Thymus (tissue), 11 donors: ENCODE measurements around the gene OTOR. TPM values are rescaled to one million over a fixed set of nuclear protein-coding genes. Genes with fewer than 3 reads are reported as not detected.

Experiments
- DNase-seq, 9 donors: peaks; one replicate each; pipeline ENCODE4 v3.0.0-alpha.2; 2013; ENCODE audit warnings: low spot score in 9 of 9, low read depth in 6 of 9, missing footprints in 1 of 9
- H3K27ac ChIP-seq, 2 donors: one replicate each; pipeline ENCODE4 v1.5.1; 2013; ENCODE audit warnings: control low read depth in 1 of 2, low read depth in 1 of 2, low read length in 1 of 2, mild to moderate bottlenecking in 1 of 2, moderate library complexity in 1 of 2
- H3K27me3 ChIP-seq, 2 donors: one replicate each; pipeline ENCODE4 v1.5.1; 2013; ENCODE audit warnings: low read length in 1 of 2; ENCODE audit not compliant: control insufficient read depth in 2 of 2, insufficient read depth in 1 of 2
- H3K36me3 ChIP-seq, 2 donors: one replicate each; pipeline ENCODE4 v1.5.1; 2013; ENCODE audit warnings: low read length in 1 of 2, mild to moderate bottlenecking in 1 of 2, moderate library complexity in 1 of 2; ENCODE audit not compliant: control insufficient read depth in 2 of 2, insufficient read depth in 2 of 2
- H3K4me1 ChIP-seq, 2 donors: one replicate each; pipeline ENCODE4 v1.5.1; 2013; ENCODE audit warnings: low read length in 2 of 2; ENCODE audit not compliant: control insufficient read depth in 2 of 2, insufficient read depth in 2 of 2
- H3K4me3 ChIP-seq, 2 donors: one replicate each; pipeline ENCODE4 v1.5.1; 2013; ENCODE audit warnings: low read length in 2 of 2, control low read depth in 1 of 2, mild to moderate bottlenecking in 1 of 2
- H3K9me3 ChIP-seq, 2 donors: one replicate each; pipeline ENCODE4 v1.5.1; 2013; ENCODE audit warnings: low read length in 1 of 2, mild to moderate bottlenecking in 1 of 2; ENCODE audit not compliant: control insufficient read depth in 2 of 2, insufficient read depth in 1 of 2
- WGBS: extraction: QIAGEN DNeasy Blood & Tissue Kit; methylation state at CpG from one replicate; pipeline ENCODE4 v1.1.7; 2013; 5-methylcytosine and 5-hydroxymethylcytosine counted together
- polyA plus RNA-seq: library from polyadenylated mRNA; stranded (reverse); fragments of 200-250 nt; gene quantifications from one replicate; pipeline ENCODE4 v1.2.3, GENCODE V29; 2013
- total RNA-seq: library from RNA; stranded (reverse); fragments of 120-200 nt; gene quantifications from one replicate; pipeline ENCODE4 v1.2.4, GENCODE V29; 2013
- donor health status: healthy.

Gene OTOR
- total and polyA plus RNA-seq, 2 donors, result 0.19 to 1.1 TPM

DNA sequence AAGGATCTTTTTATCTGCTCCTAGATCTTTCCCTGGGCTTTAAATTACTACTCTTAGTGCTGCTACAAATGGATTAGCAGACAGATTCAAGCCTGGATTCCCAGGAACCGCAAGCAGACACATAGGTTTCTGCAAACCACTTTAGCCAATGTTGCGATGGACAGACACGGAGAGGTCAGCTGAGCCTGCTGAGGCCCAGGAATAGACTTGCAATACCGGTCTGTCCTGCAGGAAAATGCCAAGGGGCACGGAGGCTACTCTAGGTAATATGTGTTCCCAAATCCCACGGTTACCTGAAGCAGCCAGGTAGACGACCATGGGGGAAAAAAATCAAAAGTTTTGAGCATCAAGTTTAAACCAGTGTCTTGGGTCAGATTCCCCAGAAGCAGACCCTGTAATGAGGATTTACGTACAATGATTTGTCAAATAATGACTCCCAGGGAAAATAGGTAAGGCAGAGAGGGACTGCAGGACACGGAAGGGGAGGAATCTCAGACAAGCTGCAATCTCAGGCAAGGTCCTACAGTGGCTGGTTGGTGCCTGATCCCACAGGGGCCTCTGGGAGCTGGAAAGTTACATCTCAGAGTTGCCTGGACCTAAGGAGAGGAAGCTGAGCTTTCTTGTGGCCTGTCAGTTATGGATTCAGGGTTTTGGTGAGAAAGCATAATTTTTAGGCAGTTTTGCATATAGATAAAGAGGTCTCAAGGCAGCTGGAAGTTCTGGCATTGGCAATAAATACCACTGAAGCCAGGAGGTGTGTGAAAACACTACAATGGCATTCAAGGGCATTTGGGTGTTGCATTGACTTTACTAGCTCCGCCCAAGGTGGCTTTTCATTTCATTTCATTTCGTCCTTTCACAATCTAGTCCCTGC, 12.5 kb downstream of the OTOR start:
- no peaks in the 10 kb centered on the region for H3K4me1 ChIP-seq
- no peaks in the 10 kb centered on the region for H3K9me3 ChIP-seq
- 70% methylated on average over 11 of the region's 11 CpGs for WGBS
- DNase-seq, result no peak
- no peak overlapping the region for H3K4me3 ChIP-seq
- no peak overlapping the region for H3K27ac ChIP-seq
- no peaks in the 10 kb centered on the region for H3K27me3 ChIP-seq
- H3K36me3 ChIP-seq, result no peaks in the 10 kb centered on the region

DNA sequence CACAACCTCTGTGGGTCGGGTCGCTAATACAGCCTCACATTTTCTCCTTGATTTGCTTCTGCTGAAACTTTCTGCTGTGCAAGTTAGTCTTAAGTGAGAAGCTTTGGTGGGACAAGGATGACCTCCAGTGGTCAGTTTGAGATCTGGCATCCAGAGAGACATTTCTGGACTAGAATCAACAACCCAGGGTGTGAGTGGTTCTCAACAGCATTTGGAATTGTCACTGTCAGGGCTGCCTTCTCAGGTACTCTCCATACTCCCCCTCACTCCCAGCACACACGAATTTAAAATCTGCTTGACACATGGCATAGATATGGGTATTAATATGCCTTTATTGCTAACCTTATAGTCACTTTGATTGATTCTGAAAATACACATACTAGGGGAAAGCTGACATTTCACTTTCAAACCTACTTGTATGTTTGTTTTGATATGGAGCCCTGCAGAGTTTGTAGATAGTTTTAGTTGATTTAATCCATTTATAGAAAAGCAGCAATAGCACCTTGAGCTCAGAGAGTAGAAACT, 13.2 kb downstream of the OTOR start:
- H3K4me1 ChIP-seq, result no peaks in the 10 kb centered on the region
- peak in 8 of 9 donors; percentile 9 to 59 (median 20) for DNase-seq
- 2% methylated on average over 3 of the region's 3 CpGs for WGBS
- no peaks in the 10 kb centered on the region for H3K27me3 ChIP-seq
- no peak overlapping the region for H3K27ac ChIP-seq
- no peak overlapping the region for H3K4me3 ChIP-seq
- H3K36me3 ChIP-seq, result no peaks in the 10 kb centered on the region
- H3K9me3 ChIP-seq, result no peaks in the 10 kb centered on the region

GRCh38 chr20:16764560-16764959, 16.4 kb downstream of the OTOR start:
- 64% methylated on average over 4 of the region's 4 CpGs for WGBS
- no peak for DNase-seq
- H3K4me1 ChIP-seq, result no peaks in the 10 kb centered on the region
- no peaks in the 10 kb centered on the region for H3K9me3 ChIP-seq
- no peak overlapping the region for H3K27ac ChIP-seq
- no peaks in the 10 kb centered on the region for H3K27me3 ChIP-seq
- no peaks in the 10 kb centered on the region for H3K36me3 ChIP-seq
- H3K4me3 ChIP-seq, result no peak overlapping the region

- DNase-seq, result no peak
- Histone ChIP-seq H3K27ac (no peak overlapping the region), H3K27me3 (no peaks in the 10 kb centered on the region), H3K9me3 (no peaks in the 10 kb centered on the region), H3K4me3 (no peak overlapping the region), H3K36me3 (no peaks in the 10 kb centered on the region), H3K4me1 (no peaks in the 10 kb centered on the region)
Observed at GRCh38 chr20:16771213-16771612, 23.1 kb downstream of the OTOR start.

- H3K27me3 ChIP-seq, result no peaks in the 10 kb centered on the region
- H3K27ac ChIP-seq, result no peak overlapping the region
- H3K36me3 ChIP-seq, result no peaks in the 10 kb centered on the region
- no peaks in the 10 kb centered on the region for H3K4me1 ChIP-seq
- WGBS, result 76% methylated on average over 1 of the region's 1 CpG
- H3K4me3 ChIP-seq, result no peak overlapping the region
- no peak for DNase-seq
- no peaks in the 10 kb centered on the region for H3K9me3 ChIP-seq
Observed at GRCh38 chr20:16775961-16776360, 27.8 kb downstream of the OTOR start.

DNA sequence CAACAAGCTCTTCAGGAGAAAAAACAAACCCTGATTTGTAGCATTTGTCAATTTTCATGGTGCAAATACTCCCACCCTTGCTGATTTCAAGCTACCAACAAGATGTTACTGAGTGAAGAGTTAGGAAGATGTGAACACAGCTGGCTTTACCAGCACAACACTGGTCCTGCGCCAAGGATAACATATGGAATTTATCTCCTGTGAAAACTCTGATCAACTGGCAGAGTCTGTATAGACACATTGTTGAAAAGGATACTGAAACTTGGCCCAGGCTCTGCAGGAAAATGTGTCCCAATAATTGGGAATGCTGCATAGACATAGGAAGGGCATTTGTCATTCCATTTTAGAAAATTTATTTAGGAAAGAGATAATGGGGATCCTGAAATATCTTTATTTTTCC, 29.0 kb downstream of the OTOR start:
- Histone ChIP-seq H3K27ac (no peak overlapping the region), H3K27me3 (no peaks in the 10 kb centered on the region), H3K36me3 (no peaks in the 10 kb centered on the region), H3K9me3 (no peaks in the 10 kb centered on the region), H3K4me1 (no peaks in the 10 kb centered on the region), H3K4me3 (no peak overlapping the region)
- DNase-seq, result no peak
- 93% methylated on average over 1 of the region's 1 CpG for WGBS

DNA sequence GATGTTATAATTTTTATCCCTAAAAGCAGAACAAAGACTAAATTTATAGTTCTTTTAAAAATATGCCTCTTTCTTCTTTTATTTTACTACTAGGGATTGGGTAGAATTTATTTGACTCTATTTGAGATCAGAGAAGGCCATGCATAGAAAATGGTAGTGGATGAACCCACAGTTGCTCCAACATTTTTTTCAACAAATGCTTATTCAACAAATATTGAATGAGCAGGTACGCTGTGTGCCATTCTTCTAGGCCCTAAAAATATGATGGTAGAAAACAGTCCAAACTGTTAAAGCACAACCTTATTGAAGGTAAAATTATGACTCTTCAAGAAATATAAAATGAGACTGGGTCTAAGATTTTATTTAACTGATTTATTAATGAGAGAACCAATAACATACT, 30.0 kb downstream of the OTOR start:
- 97% methylated on average over 1 of the region's 1 CpG for WGBS
- H3K36me3 ChIP-seq, result no peaks in the 10 kb centered on the region
- H3K9me3 ChIP-seq, result no peaks in the 10 kb centered on the region
- H3K4me1 ChIP-seq, result no peaks in the 10 kb centered on the region
- H3K4me3 ChIP-seq, result no peak overlapping the region
- H3K27me3 ChIP-seq, result no peaks in the 10 kb centered on the region
- no peak for DNase-seq
- H3K27ac ChIP-seq, result no peak overlapping the region

DNA sequence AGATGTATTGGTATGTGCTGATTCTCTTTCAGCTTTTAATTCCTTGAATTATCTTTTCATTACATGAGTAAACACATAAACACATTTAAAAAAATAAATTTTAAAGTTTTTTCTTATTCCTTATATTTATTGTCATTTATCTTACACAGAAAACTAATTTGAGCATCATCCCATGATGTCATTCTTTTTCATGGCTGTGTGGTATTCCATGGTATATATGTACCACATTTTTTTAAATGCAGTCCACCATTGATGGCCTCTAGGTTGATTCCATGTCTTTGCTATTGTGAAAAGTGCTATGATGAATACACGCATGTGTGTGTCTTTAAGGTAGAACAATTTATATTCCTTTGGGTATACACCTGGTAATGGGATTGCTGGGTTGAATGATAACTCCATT, 33.3 kb downstream of the OTOR start:
- no peaks in the 10 kb centered on the region for H3K9me3 ChIP-seq
- no peak overlapping the region for H3K27ac ChIP-seq
- 97% methylated on average over 1 of the region's 1 CpG for WGBS
- H3K27me3 ChIP-seq, result no peaks in the 10 kb centered on the region
- DNase-seq, result no peak
- H3K36me3 ChIP-seq, result no peaks in the 10 kb centered on the region
- H3K4me3 ChIP-seq, result no peak overlapping the region
- H3K4me1 ChIP-seq, result no peaks in the 10 kb centered on the region

DNA sequence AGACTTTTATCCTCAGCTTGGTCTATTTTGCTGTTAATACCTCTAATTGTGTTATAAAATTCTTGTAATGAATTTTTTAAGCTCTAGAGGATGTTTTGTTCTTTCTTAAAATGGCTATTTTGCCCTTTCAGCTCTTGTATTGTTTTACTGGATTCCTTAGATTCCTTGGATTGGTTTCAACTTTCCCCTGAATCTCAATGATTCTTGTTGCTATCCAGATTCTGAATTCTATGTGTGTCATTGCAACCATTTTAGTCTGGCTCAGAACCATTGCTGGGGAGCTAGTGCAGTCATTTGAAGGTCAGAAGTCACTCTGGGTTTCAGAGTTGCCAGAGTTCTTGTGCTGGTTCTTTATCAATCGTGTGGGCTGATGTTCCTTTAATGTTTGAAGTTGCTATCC, 37.1 kb downstream of the OTOR start:
- H3K27me3 ChIP-seq, result no peaks in the 10 kb centered on the region
- H3K36me3 ChIP-seq, result no peaks in the 10 kb centered on the region
- H3K9me3 ChIP-seq, result no peaks in the 10 kb centered on the region
- no peaks in the 10 kb centered on the region for H3K4me1 ChIP-seq
- 85% methylated on average over 1 of the region's 1 CpG for WGBS
- H3K4me3 ChIP-seq, result no peak overlapping the region
- DNase-seq, result no peak
- H3K27ac ChIP-seq, result no peak overlapping the region
